ENCODE measurements around the gene RIPPLY2.

Gene RIPPLY2

DNA sequence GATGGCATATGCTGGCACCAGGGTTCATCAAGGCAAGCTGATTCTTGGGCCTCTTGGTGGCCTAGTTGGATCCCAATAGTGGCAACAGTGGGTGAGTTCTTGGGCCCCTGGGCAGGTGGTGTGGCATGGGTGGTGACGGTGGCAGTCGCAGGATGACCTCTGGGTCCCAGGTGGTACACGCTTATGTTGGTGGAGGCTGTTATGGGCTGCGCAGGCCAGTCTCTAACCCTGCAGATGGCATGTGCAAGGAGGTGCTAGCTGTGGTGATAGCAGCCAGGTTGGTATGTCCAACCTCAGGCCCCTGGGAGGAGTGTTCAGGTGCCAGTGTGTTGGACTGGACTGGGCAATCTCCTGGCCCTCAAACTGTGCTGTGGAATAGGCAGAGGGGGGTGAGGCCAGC is 52.5 kb downstream of the RIPPLY2 start:
- no peak for DNase-seq (ENCODE audit: low spot score)

Measured in HuH-7.5 (cell line).